Stimulated activated CD8-positive, alpha-beta memory T cell treated with anti-CD3 and anti-CD28 coated beads, Interleukin-2, amount 100 ng/mL, for 1 hour (primary cell): ENCODE results near the gene GGTLC3.
"Not testable (repeated sequence)": the region's sequence is repeated elsewhere in the genome, so short reads cannot be mapped to it uniquely, and the experiment has no call there.

Experiments
- DNase-seq, 2 donors: peaks; one replicate each; pipeline ENCODE4 v3.0.0-alpha.2; 2020; ENCODE audit warnings: low read depth in 2 of 2

The GGTLC3 gene

DNA sequence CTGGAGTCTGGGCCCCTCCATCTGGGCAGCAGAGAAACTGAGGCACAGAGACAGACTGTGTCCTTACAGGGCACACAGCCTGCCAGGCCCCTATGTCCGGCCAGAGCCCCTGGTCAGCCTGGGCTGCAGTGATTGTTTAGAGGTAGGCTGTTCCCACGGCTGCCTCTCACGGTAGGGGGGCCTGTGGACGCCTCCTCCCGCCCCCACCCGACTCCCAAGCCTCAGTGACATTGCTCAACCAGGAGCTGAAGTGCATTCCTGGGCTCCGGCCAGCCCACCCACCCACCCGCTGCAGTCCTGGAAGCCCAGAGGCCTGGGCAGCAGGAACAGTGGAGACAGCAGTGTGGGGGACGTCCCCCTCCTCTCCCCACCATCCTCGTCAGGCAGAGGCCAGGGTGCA, 4.5 kb downstream of the GGTLC3 start:
- DNase-seq: not testable (repeated sequence)

- DNase-seq: not testable (repeated sequence)
Observed at GRCh38 chr22:18512378-18512777, 5.6 kb downstream of the GGTLC3 start.

DNA sequence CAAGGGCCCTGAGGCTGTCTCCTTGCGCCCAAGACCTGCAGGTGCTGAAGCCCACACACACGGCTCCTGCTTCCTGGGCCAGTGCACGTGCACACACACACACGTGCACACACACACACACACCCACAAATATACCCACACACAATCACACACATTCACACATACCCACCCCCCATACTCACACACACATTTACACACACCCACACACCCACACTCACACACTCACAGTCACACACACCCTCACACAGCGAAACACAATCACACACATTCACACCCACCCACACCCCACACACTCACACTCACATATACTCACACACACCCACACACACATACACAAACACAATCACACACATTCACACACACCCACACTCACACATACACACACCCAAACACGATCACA, 6.6 kb downstream of the GGTLC3 start:
- not testable (repeated sequence) for DNase-seq

GRCh38 chr22:18496227-18496626, 21.7 kb downstream of the GGTLC3 start:
- not testable (repeated sequence) for DNase-seq
